OCI-LY1 (cell line): ENCODE results near the gene ASTN1.

Source experiments
- H2AFZ ChIP-seq: fragments of 200-600 bp; sonication (generic), shearing (Covaris generic); 2 replicates; pipeline ENCODE4 v1.6.0; 2014; ENCODE audit warnings: antibody characterized with exemption, mild to moderate bottlenecking, low read length
- H3F3A ChIP-seq: fragments of 200-600 bp; sonication (generic), shearing (Covaris generic); 2 replicates; pipeline ENCODE4 v1.6.0; 2014; ENCODE audit warnings: mild to moderate bottlenecking, antibody characterized with exemption, low read length, moderate library complexity; ENCODE audit not compliant: insufficient read depth
- H3K27ac ChIP-seq: fragments of 200-600 bp; sonication (generic); 2 replicates; pipeline ENCODE4 v1.5.1; 2014; ENCODE audit warnings: low read length, mixed run types, mild to moderate bottlenecking, low read depth; ENCODE audit not compliant: poor library complexity, severe bottlenecking
- H3K27me3 ChIP-seq: fragments of 200-600 bp; sonication (generic); 2 replicates; pipeline ENCODE4 v1.6.0; 2014; ENCODE audit warnings: antibody characterized with exemption, mild to moderate bottlenecking, low read length, moderate library complexity; ENCODE audit not compliant: insufficient read depth
- H3K36me3 ChIP-seq: fragments of 200-600 bp; sonication (generic); 2 replicates; pipeline ENCODE4 v1.6.1; 2014; ENCODE audit warnings: mild to moderate bottlenecking, antibody characterized with exemption, low read length, moderate library complexity, mixed read lengths; ENCODE audit not compliant: insufficient read depth
- H3K4me1 ChIP-seq: fragments of 200-600 bp; sonication (generic); 2 replicates; pipeline ENCODE4 v1.5.1; 2014; ENCODE audit warnings: mild to moderate bottlenecking, low read length, moderate library complexity; ENCODE audit not compliant: insufficient read depth, severe bottlenecking
- H3K4me2 ChIP-seq: fragments of 200-600 bp; sonication (generic), shearing (Covaris generic); 2 replicates; pipeline ENCODE4 v1.6.1; 2014; ENCODE audit warnings: low read length
- H3K4me3 ChIP-seq: fragments of 200-600 bp; sonication (generic); 2 replicates; pipeline ENCODE4 v1.5.1; 2014; ENCODE audit warnings: low read length, low read depth, mild to moderate bottlenecking, mixed read lengths; ENCODE audit not compliant: poor library complexity, severe bottlenecking
- H3K79me2 ChIP-seq: fragments of 200-600 bp; shearing (Covaris generic); 2 replicates; pipeline ENCODE4 v1.6.1; 2016; ENCODE audit warnings: mixed run types, low read length, mixed read lengths; ENCODE audit not compliant: insufficient read depth
- H3K9ac ChIP-seq: fragments of 200-600 bp; sonication (generic), shearing (Covaris generic); 2 replicates; pipeline ENCODE4 v1.6.1; 2014; ENCODE audit warnings: mild to moderate bottlenecking, low read length, mixed read lengths
- H3K9me2 ChIP-seq: fragments of 200-600 bp; sonication (generic), shearing (Covaris generic); 2 replicates; pipeline ENCODE4 v1.6.1; 2014; ENCODE audit warnings: low read depth, mild to moderate bottlenecking, low read length, mixed read lengths
- H3K9me3 ChIP-seq: fragments of 200-600 bp; shearing (Covaris generic); 2 replicates; pipeline ENCODE4 v1.6.1; 2014; ENCODE audit warnings: low read length, mixed read lengths
- H4K20me1 ChIP-seq: fragments of 200-600 bp; sonication (generic), shearing (Covaris generic); 2 replicates; pipeline ENCODE4 v1.6.0; 2016; ENCODE audit warnings: mild to moderate bottlenecking, low read length; ENCODE audit not compliant: insufficient read depth
- EZH2 ChIP-seq: fragments of 200-600 bp; sonication (generic), shearing (Covaris generic); IDR thresholded peaks from 2 replicates; pipeline ENCODE4 v1.8.0; 2017; ENCODE audit warnings: borderline replicate concordance, mixed run types, mild to moderate bottlenecking, antibody characterized with exemption, low read length, moderate library complexity, mixed read lengths
- TF ChIP-seq, protein P1 (sequence below): fragments of 200-600 bp; sonication (generic), shearing (Covaris generic); IDR thresholded peaks from 2 replicates; pipeline ENCODE4 v1.5.1; 2017; ENCODE audit warnings: mild to moderate bottlenecking, antibody characterized with exemption, low read length, moderate library complexity, mixed read lengths

ASTN1 gene

DNA sequence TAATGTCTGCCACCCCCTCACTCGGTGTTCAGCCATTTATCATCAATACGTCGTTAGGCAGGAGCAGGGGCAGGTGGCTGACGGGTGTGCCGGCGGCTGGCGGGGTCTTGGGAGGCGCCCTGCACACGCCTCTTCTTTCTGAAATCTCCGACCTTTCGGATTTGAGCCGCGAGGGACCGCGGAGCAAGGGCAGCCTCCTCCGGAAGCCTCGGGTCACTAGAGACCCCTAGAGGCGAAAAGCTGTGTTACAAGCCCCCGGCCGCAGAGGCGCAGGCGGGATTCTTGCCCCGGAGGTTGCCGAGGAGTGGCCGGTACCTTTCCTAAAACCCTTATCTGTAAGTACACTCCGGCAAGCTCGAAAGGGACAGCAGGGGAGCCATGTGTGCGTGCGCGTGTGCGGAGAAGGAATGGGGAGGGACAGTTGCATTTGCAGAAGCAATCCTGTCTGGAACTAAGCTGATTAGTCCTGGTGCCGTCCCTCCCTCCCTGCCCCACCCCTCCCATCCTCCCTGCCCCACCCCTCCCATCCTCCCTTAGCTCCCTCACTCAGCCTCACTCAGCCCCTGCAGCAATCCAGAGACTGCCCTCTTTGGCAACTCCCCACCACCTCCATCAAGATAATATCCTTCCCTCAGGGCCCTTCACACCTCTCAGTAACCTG is 17.2 kb upstream of the ASTN1 start:
- no peaks in the 10 kb centered on the region for H4K20me1 ChIP-seq
- no peak overlapping the region for H3K4me3 ChIP-seq
- H3F3A ChIP-seq, result no peaks in the 10 kb centered on the region
- H3K27ac ChIP-seq, result no peak overlapping the region
- TF ChIP-seq EZH2, result no peak
- TF ChIP-seq, protein P1, sequence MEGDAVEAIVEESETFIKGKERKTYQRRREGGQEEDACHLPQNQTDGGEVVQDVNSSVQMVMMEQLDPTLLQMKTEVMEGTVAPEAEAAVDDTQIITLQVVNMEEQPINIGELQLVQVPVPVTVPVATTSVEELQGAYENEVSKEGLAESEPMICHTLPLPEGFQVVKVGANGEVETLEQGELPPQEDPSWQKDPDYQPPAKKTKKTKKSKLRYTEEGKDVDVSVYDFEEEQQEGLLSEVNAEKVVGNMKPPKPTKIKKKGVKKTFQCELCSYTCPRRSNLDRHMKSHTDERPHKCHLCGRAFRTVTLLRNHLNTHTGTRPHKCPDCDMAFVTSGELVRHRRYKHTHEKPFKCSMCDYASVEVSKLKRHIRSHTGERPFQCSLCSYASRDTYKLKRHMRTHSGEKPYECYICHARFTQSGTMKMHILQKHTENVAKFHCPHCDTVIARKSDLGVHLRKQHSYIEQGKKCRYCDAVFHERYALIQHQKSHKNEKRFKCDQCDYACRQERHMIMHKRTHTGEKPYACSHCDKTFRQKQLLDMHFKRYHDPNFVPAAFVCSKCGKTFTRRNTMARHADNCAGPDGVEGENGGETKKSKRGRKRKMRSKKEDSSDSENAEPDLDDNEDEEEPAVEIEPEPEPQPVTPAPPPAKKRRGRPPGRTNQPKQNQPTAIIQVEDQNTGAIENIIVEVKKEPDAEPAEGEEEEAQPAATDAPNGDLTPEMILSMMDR, result peak; percentile 74
- H3K4me1 ChIP-seq, result peaks cover 6% of the 10 kb centered on the region
- H2AFZ ChIP-seq, result no peak overlapping the region
- no peaks in the 10 kb centered on the region for H3K79me2 ChIP-seq
- no peaks in the 10 kb centered on the region for H3K9me3 ChIP-seq
- no peaks in the 10 kb centered on the region for H3K9me2 ChIP-seq
- H3K36me3 ChIP-seq, result no peaks in the 10 kb centered on the region
- no peak overlapping the region for H3K9ac ChIP-seq
- H3K27me3 ChIP-seq, result no peaks in the 10 kb centered on the region
- H3K4me2 ChIP-seq, result peak overlapping the region; percentile 25; the same call in 1 of the 2 replicates

DNA sequence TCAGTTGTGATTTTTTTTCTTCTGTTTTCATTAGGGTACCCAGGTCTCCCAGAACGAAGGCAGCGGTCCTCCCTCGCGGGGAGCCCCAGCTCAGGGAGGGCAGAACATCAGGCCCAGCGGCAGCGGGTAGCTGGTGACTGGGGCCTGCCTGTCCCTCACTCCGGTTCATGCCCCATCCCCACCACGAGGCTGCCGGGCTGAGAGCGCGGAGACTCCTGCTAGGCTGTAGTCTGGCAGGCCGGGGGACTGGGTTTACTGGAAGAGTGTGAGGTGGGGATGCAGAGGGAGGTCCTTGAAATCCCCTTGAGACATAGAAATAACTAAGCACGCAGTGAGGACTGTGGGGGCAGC is 16.7 kb upstream of the ASTN1 start:
- no peaks in the 10 kb centered on the region for H3K9me3 ChIP-seq
- H3K9ac ChIP-seq, result no peak overlapping the region
- H4K20me1 ChIP-seq, result no peaks in the 10 kb centered on the region
- H3K27me3 ChIP-seq, result no peaks in the 10 kb centered on the region
- H3K4me1 ChIP-seq, result peaks cover 6% of the 10 kb centered on the region
- H3F3A ChIP-seq, result no peaks in the 10 kb centered on the region
- H3K36me3 ChIP-seq, result no peaks in the 10 kb centered on the region
- H3K27ac ChIP-seq, result no peak overlapping the region
- TF ChIP-seq, protein P1, result no peak
- TF ChIP-seq EZH2, result no peak
- H3K79me2 ChIP-seq, result no peaks in the 10 kb centered on the region
- no peaks in the 10 kb centered on the region for H3K9me2 ChIP-seq
- no peak overlapping the region for H2AFZ ChIP-seq
- peak overlapping the region; percentile 25; the same call in 1 of the 2 replicates for H3K4me2 ChIP-seq
- H3K4me3 ChIP-seq, result no peak overlapping the region

DNA sequence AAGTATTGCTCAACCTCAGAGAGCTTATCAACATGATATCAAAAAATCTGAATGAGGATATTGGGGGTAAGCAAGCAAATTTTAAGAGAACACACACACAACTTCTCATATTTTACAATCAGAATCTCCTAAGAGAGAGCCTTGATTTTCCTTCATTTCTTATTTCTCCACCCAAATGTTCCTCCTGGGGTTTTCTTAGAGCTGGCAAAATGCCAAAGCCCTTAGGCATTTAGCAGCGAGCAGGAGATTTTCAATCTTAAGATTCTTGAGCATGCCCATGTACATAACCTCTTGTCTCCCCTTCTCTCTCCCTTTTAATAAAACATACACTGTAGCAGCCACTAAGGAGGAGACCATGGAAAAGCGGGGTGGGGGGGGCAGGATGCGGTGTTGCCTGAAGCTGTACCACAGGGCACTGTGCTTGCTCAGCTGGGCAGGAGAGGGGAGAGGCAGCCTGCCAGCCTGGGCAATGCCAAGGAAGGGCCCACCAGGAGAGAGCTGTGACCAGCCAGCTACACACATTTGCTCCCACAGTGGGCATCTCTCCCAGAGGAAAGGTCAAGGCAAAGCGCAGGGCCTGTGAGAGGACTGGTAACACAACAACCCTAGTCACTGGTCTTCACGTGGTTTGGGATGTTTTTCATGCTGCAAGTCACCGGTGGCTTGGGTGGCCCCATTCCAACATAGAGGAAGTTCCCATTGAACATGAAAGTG is 10.6 kb upstream of the ASTN1 start:
- no peaks in the 10 kb centered on the region for H3F3A ChIP-seq
- no peak overlapping the region for H3K4me3 ChIP-seq
- no peaks in the 10 kb centered on the region for H4K20me1 ChIP-seq
- no peaks in the 10 kb centered on the region for H3K79me2 ChIP-seq
- no peak overlapping the region for H3K4me2 ChIP-seq
- no peak overlapping the region for H3K9ac ChIP-seq
- H3K27me3 ChIP-seq, result no peaks in the 10 kb centered on the region
- H2AFZ ChIP-seq, result no peak overlapping the region
- H3K9me3 ChIP-seq, result no peaks in the 10 kb centered on the region
- H3K27ac ChIP-seq, result no peak overlapping the region
- H3K9me2 ChIP-seq, result no peaks in the 10 kb centered on the region
- no peaks in the 10 kb centered on the region for H3K36me3 ChIP-seq
- TF ChIP-seq, protein P1, result no peak
- no peak for TF ChIP-seq EZH2
- no peaks in the 10 kb centered on the region for H3K4me1 ChIP-seq
